IPS-15b (cell line): ENCODE data around the gene PHLPP1.
"Not testable (repeated sequence)": the region's sequence is repeated elsewhere in the genome, so short reads cannot be mapped to it uniquely, and the experiment has no call there.

ENCODE experiments used
- H3K27me3 ChIP-seq: one replicate; pipeline ENCODE4 v1.6.1; 2013; ENCODE audit warnings: low read length; ENCODE audit not compliant: control insufficient read depth, insufficient read depth
- H3K36me3 ChIP-seq: one replicate; pipeline ENCODE4 v1.6.1; 2013; ENCODE audit warnings: low read length; ENCODE audit not compliant: control insufficient read depth, insufficient read depth
- H3K4me1 ChIP-seq: one replicate; pipeline ENCODE4 v1.6.1; 2013; ENCODE audit warnings: mild to moderate bottlenecking, low read length; ENCODE audit not compliant: control insufficient read depth, insufficient read depth
- H3K4me3 ChIP-seq: one replicate; pipeline ENCODE4 v1.5.1; 2013; ENCODE audit warnings: low read depth, low read length
- H3K9ac ChIP-seq: one replicate; pipeline ENCODE4 v1.6.1; 2013; ENCODE audit warnings: low read depth, mild to moderate bottlenecking, low read length
- H3K9me3 ChIP-seq: one replicate; pipeline ENCODE4 v1.6.1; 2013; ENCODE audit warnings: mild to moderate bottlenecking, low read length; ENCODE audit not compliant: control insufficient read depth, insufficient read depth

Gene PHLPP1

DNA sequence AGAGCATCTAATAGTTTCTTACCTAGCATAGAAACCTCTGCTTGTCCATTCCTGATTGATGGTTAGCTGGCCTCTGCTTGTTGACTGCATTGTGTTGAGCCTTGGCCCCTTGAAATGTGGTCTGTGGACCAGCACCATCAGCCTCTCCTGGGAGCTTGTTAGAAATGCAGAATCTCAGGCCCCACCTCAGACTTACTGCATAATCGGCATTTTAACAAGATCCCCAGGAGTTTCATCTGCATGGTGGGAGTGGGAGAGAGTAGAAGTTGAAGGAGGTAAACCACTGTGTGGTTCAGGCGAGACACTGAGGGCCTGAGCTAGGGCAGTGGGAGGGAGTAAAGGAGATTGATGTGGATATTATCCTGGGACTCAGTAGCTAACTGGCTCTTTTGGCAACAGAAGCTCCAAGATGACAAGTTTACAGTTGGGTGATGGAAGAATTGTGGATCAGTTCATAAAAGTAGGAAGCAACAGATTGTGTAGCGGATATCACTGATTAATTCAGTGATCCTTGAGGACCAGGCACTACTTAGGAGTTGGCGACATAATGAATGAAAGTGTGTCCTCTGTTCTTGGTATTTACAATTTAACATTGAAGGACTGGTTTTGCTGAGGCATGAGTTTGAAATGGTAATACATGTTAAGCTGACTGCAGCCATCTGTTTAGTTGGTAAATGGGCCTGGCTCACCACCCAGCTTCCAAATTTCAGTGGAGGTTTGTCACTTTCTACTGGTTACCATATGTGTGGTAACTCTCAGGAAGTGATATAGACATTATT is 20.9 kb downstream of the PHLPP1 start:
- H3K9me3 ChIP-seq = no peaks in the 10 kb centered on the region
- H3K4me1 ChIP-seq = peaks cover 30% of the 10 kb centered on the region
- H3K36me3 ChIP-seq = no peaks in the 10 kb centered on the region
- H3K9ac ChIP-seq = no peak overlapping the region
- no peaks in the 10 kb centered on the region for H3K27me3 ChIP-seq
- H3K4me3 ChIP-seq = no peak overlapping the region

DNA sequence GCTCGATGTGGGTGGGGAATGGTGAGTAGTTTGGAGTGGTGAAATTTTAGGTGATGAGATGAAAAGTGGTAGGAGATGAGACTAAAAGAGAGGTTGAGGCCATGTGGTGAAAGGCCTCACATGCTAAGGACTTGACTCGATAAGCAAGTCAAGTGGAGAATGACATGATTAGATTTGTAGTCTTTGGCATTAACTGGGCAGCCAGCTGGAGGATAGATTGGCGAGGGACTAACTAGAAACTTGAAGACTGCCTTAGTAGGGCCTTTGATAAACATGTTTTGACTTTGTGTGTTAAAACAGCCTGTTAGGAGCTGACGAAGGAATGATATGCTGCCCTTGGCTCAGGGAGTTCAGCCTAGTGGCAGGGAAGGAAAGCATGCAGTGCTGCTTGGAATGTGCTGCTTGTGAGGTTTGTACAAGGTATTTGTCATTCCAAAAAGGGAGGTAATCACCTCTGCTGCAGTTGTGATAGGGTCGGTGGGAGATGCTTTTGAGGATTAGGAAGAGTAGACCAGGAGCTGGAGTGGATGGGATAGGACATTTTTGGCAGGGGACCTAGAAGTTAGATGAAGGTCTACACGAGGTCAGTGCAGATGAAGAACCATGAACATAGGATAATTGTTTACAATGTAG is 22.0 kb downstream of the PHLPP1 start:
- Histone ChIP-seq H3K4me3 (no peak overlapping the region), H3K36me3 (no peaks in the 10 kb centered on the region), H3K9ac (no peak overlapping the region), H3K9me3 (no peaks in the 10 kb centered on the region), H3K4me1 (peaks cover 32% of the 10 kb centered on the region), H3K27me3 (no peaks in the 10 kb centered on the region)

DNA sequence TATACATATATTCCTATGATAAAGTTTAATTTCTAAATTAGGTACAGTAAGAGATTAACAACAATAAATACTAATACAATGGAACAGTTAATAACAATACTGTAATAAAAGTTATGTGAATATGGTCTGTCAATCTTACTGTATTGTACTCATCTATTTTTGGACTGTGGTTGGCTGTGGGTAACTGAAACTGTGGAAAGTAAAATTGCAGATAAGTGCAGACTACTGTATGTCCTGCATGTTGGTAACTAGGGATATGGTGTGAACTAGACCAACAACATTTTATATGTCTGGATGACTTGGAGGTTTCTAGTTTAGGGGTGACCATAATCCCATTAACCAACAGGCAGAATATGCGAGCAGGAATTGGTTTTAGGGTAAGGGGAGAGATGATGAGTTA is 23.3 kb downstream of the PHLPP1 start:
- H3K9me3 ChIP-seq = no peaks in the 10 kb centered on the region

DNA sequence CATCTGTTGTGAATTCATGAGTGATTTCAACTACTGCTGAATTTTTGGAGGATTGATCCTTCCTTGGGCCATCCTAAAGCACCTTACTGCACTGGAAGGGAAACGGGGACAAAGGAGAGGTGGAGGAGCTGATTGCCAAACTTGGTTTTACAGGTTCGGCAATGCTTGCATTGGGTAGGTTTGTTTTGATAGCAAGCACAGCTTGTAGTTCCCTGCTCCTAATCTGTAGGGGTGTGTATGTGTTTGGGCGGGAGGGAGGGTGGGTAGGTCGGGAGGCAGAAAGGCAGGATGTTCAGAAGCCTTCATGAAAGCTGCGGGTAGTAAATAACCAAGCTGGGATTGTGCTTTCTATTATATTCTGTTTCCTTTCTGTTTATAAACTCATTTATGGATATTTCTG is 24.6 kb downstream of the PHLPP1 start:
- Histone ChIP-seq H3K9me3 (no peaks in the 10 kb centered on the region), H3K36me3 (no peaks in the 10 kb centered on the region), H3K27me3 (no peaks in the 10 kb centered on the region), H3K9ac (no peak overlapping the region), H3K4me3 (no peak overlapping the region), H3K4me1 (peaks cover 44% of the 10 kb centered on the region)

More for the DNA sequence above, 23.3 kb downstream of the PHLPP1 start:
- H3K4me1 ChIP-seq = peaks cover 34% of the 10 kb centered on the region
- H3K9ac ChIP-seq = no peak overlapping the region
- H3K27me3 ChIP-seq = no peaks in the 10 kb centered on the region
- H3K4me3 ChIP-seq = no peak overlapping the region
- H3K36me3 ChIP-seq = no peaks in the 10 kb centered on the region

DNA sequence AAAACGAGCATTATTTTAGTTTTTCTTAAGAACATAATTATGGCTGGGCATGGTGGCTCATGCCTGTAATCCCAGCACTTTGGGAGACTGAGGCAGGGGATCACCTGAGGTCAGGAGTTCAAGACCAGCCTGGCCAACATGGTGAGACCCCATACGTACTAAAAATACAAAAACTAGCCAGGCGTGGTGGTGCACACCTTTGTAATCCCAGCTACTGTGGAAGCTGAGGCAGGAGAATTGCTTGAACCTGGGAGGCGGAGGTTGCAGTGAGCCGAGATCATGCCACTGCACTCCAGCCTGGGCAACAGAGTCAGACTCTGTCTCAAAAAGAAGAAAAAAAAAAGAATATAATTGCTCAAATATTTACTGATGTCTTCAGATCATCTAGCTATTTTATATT is 25.3 kb downstream of the PHLPP1 start:
- not testable (repeated sequence) for H3K9ac ChIP-seq, H3K36me3 ChIP-seq, H3K27me3 ChIP-seq, H3K4me3 ChIP-seq, H3K9me3 ChIP-seq
- H3K4me1 ChIP-seq = peaks cover 44% of the 10 kb centered on the region

DNA sequence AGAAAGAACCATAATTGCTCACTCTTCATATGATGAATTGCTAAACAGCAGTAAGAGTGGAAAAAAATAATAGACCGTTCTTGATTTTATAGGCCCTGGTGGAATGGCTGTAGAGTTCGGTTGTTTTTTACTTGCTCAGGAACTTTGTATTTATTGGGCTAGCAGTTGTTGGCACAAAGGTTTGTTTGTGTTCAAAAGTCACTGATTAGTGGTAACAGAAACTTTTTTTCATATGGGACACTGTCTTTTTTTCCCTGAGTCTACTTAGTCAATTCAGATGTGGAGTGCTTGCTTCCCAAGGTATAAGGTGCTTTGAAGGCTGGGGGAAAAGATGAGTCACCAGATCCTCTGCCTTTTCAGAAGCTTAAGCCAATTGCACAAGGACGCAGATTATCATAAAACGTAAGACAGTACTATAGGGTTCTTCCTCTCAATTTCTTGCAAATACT is 25.8 kb downstream of the PHLPP1 start:
- Histone ChIP-seq H3K9ac (no peak overlapping the region), H3K27me3 (no peaks in the 10 kb centered on the region), H3K4me1 (peaks cover 41% of the 10 kb centered on the region), H3K36me3 (no peaks in the 10 kb centered on the region), H3K4me3 (no peak overlapping the region), H3K9me3 (no peaks in the 10 kb centered on the region)

DNA sequence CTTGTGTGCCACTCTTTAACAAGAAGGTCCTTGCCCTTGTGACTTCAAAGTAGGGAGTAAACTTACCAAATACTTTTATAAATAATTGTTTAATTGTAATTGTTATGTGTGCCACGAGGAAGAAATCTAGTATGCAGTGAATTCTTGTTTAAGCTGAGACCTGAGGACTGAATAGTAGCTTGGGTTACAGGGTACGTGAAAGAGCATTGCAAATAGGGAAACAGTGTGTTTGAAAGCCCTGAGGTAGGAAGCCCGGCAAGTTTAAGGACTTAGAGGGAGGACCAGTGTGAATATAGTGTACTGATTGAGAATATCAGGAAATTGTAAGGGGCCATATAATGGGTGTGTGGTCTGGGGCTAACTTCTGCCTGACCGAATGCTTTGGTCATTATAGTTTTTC is 26.2 kb downstream of the PHLPP1 start:
- Histone ChIP-seq H3K27me3 (no peaks in the 10 kb centered on the region), H3K4me1 (peaks cover 36% of the 10 kb centered on the region), H3K4me3 (no peak overlapping the region), H3K9me3 (no peaks in the 10 kb centered on the region), H3K9ac (no peak overlapping the region), H3K36me3 (no peaks in the 10 kb centered on the region)

DNA sequence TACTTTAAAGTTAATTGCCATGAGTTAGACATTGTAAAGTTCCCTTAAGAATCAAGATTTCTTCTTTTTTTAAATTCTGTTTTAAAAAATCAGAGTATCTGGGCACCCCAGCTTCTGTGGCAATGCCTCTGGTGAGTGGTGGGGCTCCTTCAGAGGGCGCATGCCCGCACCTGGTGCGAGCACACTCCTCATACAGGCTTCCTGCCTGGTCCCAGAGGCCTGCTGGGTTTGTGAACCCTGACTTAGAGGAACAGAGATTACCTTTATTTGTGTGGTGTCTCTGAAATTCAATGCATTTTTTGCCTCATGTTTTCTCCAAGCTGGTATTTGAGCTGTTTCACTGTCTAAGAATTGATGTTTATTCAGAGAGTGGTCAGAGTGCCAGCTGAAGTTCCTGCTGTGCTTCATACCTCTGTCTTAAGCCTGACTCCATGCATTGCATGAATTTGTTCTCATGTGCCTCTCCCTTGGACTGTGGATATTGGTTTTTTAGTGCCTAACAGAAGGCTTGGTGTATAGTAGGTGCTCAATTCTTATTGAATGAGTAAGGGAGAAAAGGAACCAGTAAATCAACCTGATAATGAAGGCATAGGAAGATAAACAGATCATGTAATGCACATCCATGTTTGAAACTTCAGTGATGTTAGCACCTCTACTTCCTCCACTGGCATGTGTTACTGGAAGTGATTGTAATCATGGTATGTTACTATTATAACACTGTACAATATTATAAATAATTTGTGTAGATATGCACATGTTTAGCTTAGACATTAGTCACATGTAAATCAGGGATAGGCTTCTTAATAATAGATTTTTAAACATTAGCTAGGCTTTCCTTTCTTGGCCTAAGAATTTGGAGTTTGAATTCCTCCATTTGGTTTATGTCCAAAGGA is 29.0 kb downstream of the PHLPP1 start:
- Histone ChIP-seq H3K27me3 (no peaks in the 10 kb centered on the region), H3K9me3 (no peaks in the 10 kb centered on the region), H3K9ac (no peak overlapping the region), H3K4me3 (no peak overlapping the region), H3K4me1 (peaks cover 28% of the 10 kb centered on the region), H3K36me3 (no peaks in the 10 kb centered on the region)

DNA sequence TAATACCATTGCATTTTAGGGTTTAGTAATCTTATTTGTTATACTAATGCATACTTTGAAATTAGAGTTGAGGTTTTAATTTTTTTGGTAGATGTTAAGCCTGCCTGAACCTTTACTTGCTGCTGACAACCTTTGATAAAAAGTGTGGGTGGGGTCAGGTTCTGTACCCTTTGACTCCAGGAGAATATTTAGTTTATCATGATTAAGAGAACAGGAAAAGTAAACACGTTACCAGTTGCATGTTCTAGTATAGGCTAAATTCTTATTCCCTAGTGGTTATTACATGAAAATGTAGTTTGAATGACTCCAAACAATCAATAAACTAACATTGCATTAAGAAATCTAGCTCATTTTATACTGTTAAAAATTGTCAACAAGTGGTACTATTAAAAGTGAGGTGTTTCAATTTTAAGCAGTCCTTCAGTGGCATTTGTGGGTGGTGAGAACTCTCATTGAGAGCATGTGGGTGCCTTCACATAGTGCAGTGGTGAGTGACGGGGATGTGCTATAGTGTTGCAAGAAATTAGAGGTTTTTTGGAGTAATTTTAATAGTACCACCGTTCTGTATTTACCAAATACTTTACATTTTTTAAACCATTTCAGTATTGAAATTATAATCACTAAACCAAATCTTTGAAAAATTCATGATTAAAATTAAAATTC is 29.9 kb downstream of the PHLPP1 start:
- Histone ChIP-seq H3K27me3 (no peaks in the 10 kb centered on the region), H3K9me3 (no peaks in the 10 kb centered on the region), H3K36me3 (no peaks in the 10 kb centered on the region), H3K4me1 (peaks cover 32% of the 10 kb centered on the region), H3K9ac (no peak overlapping the region), H3K4me3 (no peak overlapping the region)

DNA sequence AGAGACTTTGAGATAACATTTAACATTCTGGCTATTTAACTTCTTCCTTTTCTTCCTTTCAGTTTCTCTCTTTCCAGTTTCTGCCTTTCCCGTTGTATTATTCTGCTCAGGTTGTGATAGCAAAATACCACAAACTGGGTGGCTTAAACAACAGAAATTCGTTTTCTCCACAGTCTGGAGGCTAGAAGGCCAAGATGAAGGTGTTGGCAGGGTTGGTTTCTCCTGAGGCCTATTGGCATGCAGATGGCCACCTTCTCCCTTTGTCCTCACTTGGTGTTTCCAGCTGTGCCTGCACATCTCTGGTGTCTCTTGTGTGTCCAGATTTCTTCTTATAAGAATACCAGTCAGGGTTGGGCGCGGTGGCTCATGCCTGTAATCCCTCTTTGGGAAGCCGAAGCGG is 34.0 kb downstream of the PHLPP1 start:
- Histone ChIP-seq H3K36me3 (no peaks in the 10 kb centered on the region), H3K4me1 (peaks cover 44% of the 10 kb centered on the region), H3K9me3 (no peaks in the 10 kb centered on the region), H3K27me3 (no peaks in the 10 kb centered on the region), H3K4me3 (no peak overlapping the region), H3K9ac (no peak overlapping the region)

DNA sequence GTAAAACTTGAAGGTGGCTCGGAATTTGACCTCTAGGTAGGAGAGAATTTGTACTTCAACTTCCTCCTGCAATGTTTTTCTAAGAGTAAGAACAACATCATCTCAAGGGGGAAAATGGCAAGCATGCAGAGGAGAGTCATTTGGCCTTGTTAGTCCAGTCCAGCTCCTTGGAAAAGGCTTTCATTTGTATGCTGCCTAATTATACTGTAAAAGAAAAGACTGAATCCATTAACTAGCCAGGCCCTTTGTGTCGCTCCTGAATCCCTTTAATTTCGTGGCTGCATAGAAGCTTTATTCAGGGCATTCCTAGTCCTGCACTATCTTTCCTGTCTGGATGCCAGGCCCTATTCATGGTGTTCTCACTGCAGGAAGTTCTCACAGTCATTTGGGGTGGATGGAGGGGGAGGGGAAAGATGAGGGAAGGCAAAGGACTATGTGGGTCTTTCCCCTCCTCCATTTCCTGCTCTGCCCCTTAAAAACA is 36.0 kb downstream of the PHLPP1 start:
- Histone ChIP-seq H3K4me1 (peaks cover 42% of the 10 kb centered on the region), H3K36me3 (no peaks in the 10 kb centered on the region), H3K4me3 (no peak overlapping the region), H3K9me3 (no peaks in the 10 kb centered on the region), H3K27me3 (no peaks in the 10 kb centered on the region), H3K9ac (no peak overlapping the region)
